ENCODE results near the gene CAMTA1.

Gene CAMTA1

GRCh38 chr1:7469255-7469938 lies 684.1 kb downstream of the CAMTA1 start:
- no peak for DNase-seq
- intact Hi-C loops (cut with DNase I) = no loop called here

DNA sequence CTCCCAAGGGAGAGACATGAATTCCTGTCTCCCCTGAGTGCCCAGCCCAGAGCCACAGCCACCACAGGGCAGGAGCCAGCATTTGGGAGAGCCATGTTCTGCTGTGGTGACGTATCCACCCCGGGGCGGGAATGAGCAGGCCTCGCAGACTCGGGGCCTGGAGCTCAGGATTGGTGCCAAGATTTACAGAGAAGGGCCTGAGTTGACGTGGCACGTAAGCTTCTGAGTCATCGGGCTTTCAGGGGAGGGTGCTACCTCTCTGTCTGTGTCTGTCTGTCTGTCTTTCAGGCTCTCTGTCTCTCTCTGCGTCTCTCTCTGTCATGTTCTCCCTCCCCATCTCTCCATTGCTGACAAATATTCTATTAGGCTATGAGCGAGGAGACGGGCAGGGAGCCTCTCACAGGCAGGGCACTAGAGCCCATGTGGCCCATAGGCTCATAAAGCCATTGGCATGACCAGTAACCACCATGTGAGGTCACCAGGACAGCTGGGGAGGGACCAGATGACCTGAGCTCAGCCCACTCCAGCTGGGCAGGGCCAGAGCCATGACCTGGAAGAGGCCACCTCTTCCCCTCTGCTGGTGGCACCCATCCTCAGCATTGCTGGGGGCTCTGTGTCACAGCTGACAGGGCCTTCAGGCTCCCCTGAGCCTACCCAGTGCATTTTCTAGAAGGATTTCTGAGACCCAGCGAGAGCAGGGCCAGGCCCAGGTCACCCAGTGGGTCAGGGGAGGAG lies 685.8 kb downstream of the CAMTA1 start:
- DNase-seq = peak in 3 of 42 donors; percentile 14 to 47 (median 33)

DNA sequence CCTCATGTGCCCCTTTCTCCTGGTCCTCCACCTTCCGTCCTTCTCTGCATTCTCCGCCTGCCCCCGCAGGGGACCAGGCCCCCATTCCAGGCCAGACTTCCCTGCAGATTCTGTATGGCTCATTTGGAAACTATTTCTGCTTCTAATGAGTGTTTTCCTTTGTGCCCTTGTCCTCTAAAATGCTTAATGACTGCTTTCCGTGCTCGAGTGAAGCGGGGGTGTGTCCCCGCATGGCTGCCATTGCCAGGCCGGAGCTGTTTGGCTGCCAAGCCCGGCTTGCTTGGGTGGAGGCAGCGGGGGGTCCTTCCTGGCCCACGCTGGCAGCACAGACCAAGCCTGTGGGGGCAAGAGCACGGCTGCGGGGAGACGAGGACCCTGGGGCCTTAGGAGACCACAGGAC lies 686.6 kb downstream of the CAMTA1 start:
- peak in 5 of 42 donors; percentile 16 to 61 (median 45) for DNase-seq
- intact Hi-C loops (cut with DNase I) = no loop called here

More for the DNA sequence above, 685.8 kb downstream of the CAMTA1 start:
- intact Hi-C loops (cut with DNase I) = no loop called here

GRCh38 chr1:7473223-7474142 lies 688.2 kb downstream of the CAMTA1 start:
- intact Hi-C loops (cut with DNase I) = no loop called here
- no peak for DNase-seq

- intact Hi-C loops (cut with DNase I) = no loop called here
- no peak for DNase-seq
Measured at GRCh38 chr1:7474143-7474490, 688.9 kb downstream of the CAMTA1 start.

GRCh38 chr1:7474786-7475502 lies 689.7 kb downstream of the CAMTA1 start:
- intact Hi-C loops (cut with DNase I) = no loop called here
- DNase-seq = no peak

DNA sequence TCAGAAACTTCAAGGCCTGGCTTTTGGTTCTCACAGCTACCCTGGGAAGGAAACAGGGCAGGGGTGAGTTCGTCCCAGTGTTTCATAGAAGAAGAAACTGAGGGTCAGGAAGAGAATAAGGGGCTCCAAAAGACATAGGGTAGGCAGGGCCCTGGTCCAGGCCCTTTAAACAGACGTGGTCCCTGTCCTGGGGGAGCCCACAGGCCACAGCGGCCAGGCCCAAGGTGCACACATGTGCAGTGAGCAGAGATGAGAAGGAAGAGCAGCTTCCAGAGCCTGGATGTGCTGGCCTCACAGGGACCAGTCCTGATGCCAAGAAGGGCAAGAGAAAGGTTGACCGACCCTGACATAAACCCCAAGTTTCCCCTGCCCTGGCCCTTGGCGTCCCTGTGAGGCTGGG lies 690.4 kb downstream of the CAMTA1 start:
- no peak for DNase-seq

GRCh38 chr1:7476402-7476801 lies 691.1 kb downstream of the CAMTA1 start:
- intact Hi-C loops (cut with DNase I) = no loop called here
- DNase-seq = no peak

More for the DNA sequence above, 690.4 kb downstream of the CAMTA1 start:
- intact Hi-C loops (cut with DNase I) = no loop called here

GRCh38 chr1:7476861-7477547 lies 691.8 kb downstream of the CAMTA1 start:
- intact Hi-C loops (cut with DNase I) = no loop called here
- no peak for DNase-seq

- intact Hi-C loops (cut with DNase I) = no loop called here
- DNase-seq = no peak
Measured at GRCh38 chr1:7477593-7477992, 692.3 kb downstream of the CAMTA1 start.

DNA sequence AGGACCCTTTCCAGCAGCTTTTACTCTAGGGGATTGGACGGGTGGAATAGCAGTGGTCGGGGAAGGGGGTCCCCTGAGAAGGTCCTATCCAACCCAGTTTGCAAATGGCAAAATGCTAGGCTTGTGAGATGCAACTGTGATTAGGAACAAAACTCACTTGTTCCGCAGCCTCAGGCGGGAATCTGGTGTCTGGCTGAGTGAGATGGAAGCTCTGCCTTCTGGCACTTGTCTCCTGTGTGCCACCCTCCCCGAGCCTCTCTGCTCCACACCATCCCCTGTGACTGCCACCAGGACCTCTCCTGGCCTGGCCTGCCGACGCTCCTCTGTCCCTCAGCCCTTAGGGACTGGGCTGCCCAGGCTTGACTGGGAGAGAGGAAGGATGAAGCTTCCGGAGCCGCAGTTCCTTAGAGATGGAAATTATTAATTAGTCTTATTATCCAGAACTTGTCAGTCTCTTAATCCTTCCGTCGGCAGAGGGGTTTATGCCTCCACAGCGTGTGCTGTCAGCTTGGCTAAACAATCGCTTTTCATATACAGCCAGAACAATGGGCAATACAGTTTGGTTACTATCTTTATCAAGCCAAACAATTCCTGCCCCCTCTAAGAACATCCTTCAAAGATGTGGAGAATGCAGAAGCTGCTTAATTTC lies 693.0 kb downstream of the CAMTA1 start:
- DNase-seq = peak in 38 of 42 donors; percentile 5 to 78 (median 44)
- intact Hi-C loops (cut with DNase I) = no loop called here

- DNase-seq = peak in 32 of 42 donors; percentile 22 to 80 (median 50)
- intact Hi-C loops (cut with DNase I) = no loop called here
Measured at GRCh38 chr1:7478809-7479499, 693.7 kb downstream of the CAMTA1 start.

GRCh38 chr1:7479571-7479970 lies 694.3 kb downstream of the CAMTA1 start:
- DNase-seq = no peak
- intact Hi-C loops (cut with DNase I) = no loop called here

DNA sequence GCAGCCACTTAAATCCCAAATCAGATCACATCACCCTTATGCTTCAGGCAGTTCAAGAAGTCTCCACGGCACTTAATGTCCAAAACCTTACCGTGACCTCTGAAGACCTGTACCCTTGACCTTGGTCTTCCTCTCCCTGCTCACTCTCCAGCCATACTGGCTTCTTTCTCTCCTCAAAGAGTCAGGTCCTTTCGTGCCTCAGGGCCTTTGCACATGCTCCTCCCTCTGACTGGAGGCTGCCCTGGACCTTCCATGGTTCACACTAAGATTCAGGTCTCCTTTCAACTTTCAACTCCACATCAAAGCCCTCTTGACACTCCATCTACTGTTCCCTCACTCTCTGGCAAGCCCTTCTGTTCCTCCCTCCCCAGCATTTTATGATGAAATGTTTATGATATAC lies 695.9 kb downstream of the CAMTA1 start:
- intact Hi-C loops (cut with DNase I) = no loop called here
- no peak for DNase-seq

DNA sequence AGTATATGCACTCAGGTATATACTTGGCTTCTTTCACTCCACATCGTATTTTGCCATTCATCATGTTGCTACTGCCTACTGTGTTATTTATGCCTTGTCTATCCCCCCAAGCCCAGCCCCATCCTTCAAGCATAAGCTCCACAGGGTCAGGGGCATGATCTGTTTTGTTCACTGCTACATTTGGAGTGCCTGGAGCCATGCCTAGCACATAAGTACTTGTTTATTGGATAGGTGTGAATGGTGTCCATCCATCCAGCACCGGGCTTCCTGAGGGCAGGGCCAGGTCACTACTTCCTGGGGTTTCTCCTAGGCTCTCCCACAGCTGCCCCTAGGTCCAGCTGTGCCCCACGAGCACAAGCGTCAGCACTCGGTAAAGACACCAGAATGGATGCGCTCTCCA lies 696.8 kb downstream of the CAMTA1 start:
- intact Hi-C loops (cut with DNase I) = no loop called here
- no peak for DNase-seq

- no peak for DNase-seq
- intact Hi-C loops (cut with DNase I) = no loop called here
Measured at GRCh38 chr1:7482772-7483495, 697.7 kb downstream of the CAMTA1 start.

Data from head of caudate nucleus (tissue), 42 donors.